IMR-90 (cell line): Measurements from ENCODE around the gene NRM.

Experiments used
- CTCF ChIP-seq: conservative IDR thresholded peaks from 2 replicates; pipeline ENCODE4 v1.5.1; 2012; ENCODE audit warnings: mild to moderate bottlenecking, low read depth, low read length, improper control_type of control experiment
- POLR2A ChIP-seq: IDR thresholded peaks from 2 replicates; pipeline ENCODE4 v1.6.1; 2012; ENCODE audit warnings: mild to moderate bottlenecking, low read depth, low read length
- RCOR1 ChIP-seq: IDR thresholded peaks from 2 replicates; pipeline ENCODE4 v1.6.1; 2012; ENCODE audit warnings: mild to moderate bottlenecking, low read length, improper control_type of control experiment; ENCODE audit not compliant: insufficient replicate concordance

GRCh38 chr6:30643656-30644055, 47.1 kb downstream of the NRM start:
- no peak for TF ChIP-seq POLR2A
- TF ChIP-seq CTCF = no peak
- TF ChIP-seq RCOR1 = no peak
